ENCODE data around the gene RSAD2. TPM values are rescaled to one million over a fixed set of nuclear protein-coding genes. Genes with fewer than 3 reads are reported as not detected.
"Not testable (repeated sequence)": the region's sequence is repeated elsewhere in the genome, so short reads cannot be mapped to it uniquely, and the experiment has no call there.

The RSAD2 gene
- total RNA-seq, 1 donor = 0.63 TPM

GRCh38 chr2:6846967-6847681, 30.5 kb upstream of the RSAD2 start:
- no peak overlapping the region for H3K4me3 ChIP-seq (ENCODE audit: low read depth, low read length)
- DNase-seq (ENCODE audit: low read depth) = peak; percentile 80
- TF ChIP-seq, protein P1, sequence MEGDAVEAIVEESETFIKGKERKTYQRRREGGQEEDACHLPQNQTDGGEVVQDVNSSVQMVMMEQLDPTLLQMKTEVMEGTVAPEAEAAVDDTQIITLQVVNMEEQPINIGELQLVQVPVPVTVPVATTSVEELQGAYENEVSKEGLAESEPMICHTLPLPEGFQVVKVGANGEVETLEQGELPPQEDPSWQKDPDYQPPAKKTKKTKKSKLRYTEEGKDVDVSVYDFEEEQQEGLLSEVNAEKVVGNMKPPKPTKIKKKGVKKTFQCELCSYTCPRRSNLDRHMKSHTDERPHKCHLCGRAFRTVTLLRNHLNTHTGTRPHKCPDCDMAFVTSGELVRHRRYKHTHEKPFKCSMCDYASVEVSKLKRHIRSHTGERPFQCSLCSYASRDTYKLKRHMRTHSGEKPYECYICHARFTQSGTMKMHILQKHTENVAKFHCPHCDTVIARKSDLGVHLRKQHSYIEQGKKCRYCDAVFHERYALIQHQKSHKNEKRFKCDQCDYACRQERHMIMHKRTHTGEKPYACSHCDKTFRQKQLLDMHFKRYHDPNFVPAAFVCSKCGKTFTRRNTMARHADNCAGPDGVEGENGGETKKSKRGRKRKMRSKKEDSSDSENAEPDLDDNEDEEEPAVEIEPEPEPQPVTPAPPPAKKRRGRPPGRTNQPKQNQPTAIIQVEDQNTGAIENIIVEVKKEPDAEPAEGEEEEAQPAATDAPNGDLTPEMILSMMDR (IDR thresholded peaks at IDR 0.05; ENCODE audit: insufficient read depth, low read length) = no peak

DNA sequence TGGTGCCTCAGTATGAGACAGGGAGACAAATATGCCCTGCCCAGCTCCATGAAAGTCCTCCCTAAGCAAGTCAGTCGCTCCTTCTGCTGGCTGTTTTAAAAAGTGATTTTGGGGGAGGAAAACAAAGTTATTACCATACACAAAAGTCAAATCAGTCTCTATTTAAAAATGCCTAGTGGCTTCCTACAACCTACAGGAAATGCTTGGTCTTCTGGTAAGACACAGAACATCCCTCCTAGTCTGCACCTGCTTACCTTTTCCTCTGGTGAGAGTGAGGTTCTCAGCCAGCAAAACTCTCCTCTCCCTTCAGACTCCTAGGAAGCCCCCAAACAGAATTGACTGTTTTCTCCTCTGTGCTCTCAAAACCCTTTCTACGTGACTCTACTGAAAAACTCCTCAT, 25.4 kb upstream of the RSAD2 start:
- DNase-seq (ENCODE audit: low read depth) = no peak
- TF ChIP-seq, protein P1 (IDR thresholded peaks at IDR 0.05; ENCODE audit: insufficient read depth, low read length) = no peak
- H3K4me3 ChIP-seq (ENCODE audit: low read depth, low read length) = no peak overlapping the region

DNA sequence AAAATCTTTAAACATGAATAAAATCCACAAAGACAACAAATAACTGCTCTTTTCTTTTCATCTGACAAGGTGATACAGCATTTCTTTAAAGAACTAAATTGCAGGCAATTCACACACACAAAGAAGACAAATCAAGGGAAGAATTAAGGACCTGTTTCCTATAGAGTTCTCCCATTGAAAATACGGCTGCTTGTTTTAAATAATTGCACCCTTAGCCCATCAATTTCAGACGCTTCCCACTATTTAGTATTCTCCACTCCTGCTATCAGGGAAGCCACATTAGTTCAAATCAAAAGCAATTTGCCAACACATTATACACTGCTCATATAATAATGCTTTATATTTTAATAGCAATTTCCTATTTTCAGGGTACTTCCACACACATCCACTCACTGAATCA, 23.2 kb upstream of the RSAD2 start:
- TF ChIP-seq, protein P1 (IDR thresholded peaks at IDR 0.05; ENCODE audit: insufficient read depth, low read length) = no peak
- H3K4me3 ChIP-seq (ENCODE audit: low read depth, low read length) = no peak overlapping the region
- DNase-seq (ENCODE audit: low read depth) = no peak

DNA sequence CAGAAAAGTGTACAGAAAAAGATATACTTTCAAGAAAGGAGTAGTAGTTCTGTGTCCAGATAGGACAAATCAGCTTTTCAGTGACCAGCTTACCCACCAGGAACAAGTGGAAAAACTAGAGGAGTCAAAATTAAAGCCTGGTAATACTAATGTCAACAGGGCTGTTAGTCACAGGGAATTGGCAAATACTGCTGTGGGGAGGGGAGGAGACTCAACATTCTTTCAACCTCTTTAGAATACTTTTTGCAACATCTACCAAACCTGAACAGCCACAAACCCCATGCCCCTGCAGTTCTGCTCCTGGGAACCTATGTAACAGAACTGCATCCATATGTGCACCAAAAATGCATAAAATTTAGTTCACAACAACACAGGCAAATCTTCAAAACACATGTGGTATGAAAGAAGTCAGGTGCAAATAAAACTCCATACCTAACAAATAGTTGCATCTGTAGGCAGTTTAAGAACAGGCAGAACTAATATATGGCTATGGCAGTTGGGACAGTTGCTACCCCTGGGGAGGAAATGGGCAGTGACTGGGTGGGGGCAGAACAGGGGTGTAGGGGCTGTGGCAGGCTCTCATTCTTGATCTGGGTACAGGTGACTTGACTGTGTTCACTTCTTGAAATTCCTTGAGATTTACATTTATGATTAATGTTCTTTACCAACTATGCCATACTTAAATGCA, 21.6 kb upstream of the RSAD2 start:
- H3K4me3 ChIP-seq (ENCODE audit: low read depth, low read length) = no peak overlapping the region
- DNase-seq (ENCODE audit: low read depth) = no peak
- TF ChIP-seq, protein P1 (IDR thresholded peaks at IDR 0.05; ENCODE audit: insufficient read depth, low read length) = no peak

DNA sequence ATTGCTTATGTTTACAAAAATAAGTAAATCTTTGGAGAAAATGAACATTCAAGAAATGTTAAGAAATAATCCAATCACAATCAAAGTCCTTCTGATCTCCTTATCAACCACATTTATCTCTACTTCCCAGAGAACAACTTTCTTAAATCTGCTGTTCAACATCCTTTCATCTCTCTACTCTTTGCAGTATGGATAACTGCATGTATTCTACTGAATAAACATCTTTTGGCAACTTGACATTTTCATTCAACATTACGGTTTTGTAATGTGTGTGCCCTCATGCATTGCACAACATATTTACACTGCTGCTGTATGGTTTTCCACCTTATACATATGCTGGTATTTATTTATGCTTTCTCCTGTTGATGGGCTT, 21.0 kb upstream of the RSAD2 start:
- no peak overlapping the region for H3K4me3 ChIP-seq (ENCODE audit: low read depth, low read length)
- TF ChIP-seq, protein P1 (IDR thresholded peaks at IDR 0.05; ENCODE audit: insufficient read depth, low read length) = no peak
- DNase-seq (ENCODE audit: low read depth) = no peak

DNA sequence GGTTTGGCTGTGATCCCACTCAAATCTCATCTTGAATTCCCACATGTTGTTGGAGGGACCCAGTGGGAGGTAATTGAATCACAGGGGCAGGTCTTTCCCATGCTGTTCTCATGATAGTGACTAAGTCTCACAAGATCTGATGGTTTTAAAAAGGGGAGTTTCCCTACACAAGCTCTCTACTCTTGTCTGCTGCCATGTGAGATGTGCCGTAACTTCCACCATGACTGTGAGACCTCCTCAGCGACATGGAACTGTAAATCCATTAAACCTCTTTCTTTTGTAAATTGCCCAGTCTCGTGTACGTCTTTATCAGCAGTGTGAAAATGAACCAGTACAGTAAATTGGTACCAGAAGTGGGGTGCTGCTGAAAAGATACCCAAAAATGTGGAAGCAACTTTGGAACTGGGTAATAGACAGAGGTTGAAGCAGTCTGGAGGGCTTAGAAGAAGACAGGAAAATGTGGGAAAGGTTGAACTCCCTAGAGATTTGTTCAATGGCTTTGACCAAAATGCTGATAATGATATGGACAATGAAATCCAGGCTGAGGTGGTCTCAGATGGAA, 19.0 kb upstream of the RSAD2 start:
- H3K4me3 ChIP-seq (ENCODE audit: low read depth, low read length); DNase-seq (ENCODE audit: low read depth): not testable (repeated sequence)

GRCh38 chr2:6860296-6860695, 17.3 kb upstream of the RSAD2 start:
- TF ChIP-seq, protein P1 (IDR thresholded peaks at IDR 0.05; ENCODE audit: insufficient read depth, low read length) = no peak
- no peak for DNase-seq (ENCODE audit: low read depth)
- no peak overlapping the region for H3K4me3 ChIP-seq (ENCODE audit: low read depth, low read length)
